Lung (tissue), 12 donors: ENCODE results near the gene TFF3. TPM values are rescaled to one million over a fixed set of nuclear protein-coding genes. Genes with fewer than 3 reads are reported as not detected.

Experiments used
- ATAC-seq: fragments of 200-7000 bp; cut with Tn5 transposase; one replicate; pipeline ENCODE4 v1.9.1; 2020; ENCODE audit warnings: moderate number of reproducible peaks; ENCODE audit not compliant: insufficient read depth, low FRiP score
- DNase-seq, 3 donors: peaks; one replicate each; pipeline ENCODE4 v3.0.0-alpha.2; 2013 to 2017
- H3K27ac ChIP-seq, 2 donors: one replicate each; pipeline ENCODE4 v1.5.1; 2013; ENCODE audit warnings: mild to moderate bottlenecking in 2 of 2, moderate library complexity in 2 of 2, control low read depth in 1 of 2, inconsistent platforms in 1 of 2, low read depth in 1 of 2, low read length in 1 of 2
- H3K27me3 ChIP-seq, 3 donors: one replicate each; pipeline ENCODE4 v1.5.1; 2013; ENCODE audit warnings: low read length in 2 of 3; ENCODE audit not compliant: control insufficient read depth in 3 of 3, insufficient read depth in 3 of 3
- H3K36me3 ChIP-seq, 4 donors: one replicate each; pipeline ENCODE4 v1.5.1; 2013; ENCODE audit warnings: low read length in 4 of 4, mild to moderate bottlenecking in 1 of 4, moderate library complexity in 1 of 4; ENCODE audit not compliant: control insufficient read depth in 4 of 4, insufficient read depth in 4 of 4
- H3K4me1 ChIP-seq, 5 donors: one replicate each; pipeline ENCODE4 v1.5.1; 2013; ENCODE audit warnings: low read length in 5 of 5, mild to moderate bottlenecking in 2 of 5, moderate library complexity in 1 of 5; ENCODE audit not compliant: control insufficient read depth in 5 of 5, insufficient read depth in 5 of 5
- H3K4me3 ChIP-seq: one replicate; pipeline ENCODE4 v1.5.1; 2013; ENCODE audit warnings: mild to moderate bottlenecking, control low read depth, moderate library complexity
- H3K9ac ChIP-seq, 2 donors: one replicate each; pipeline ENCODE4 v1.5.1; 2013; ENCODE audit warnings: low read length in 2 of 2, control low read depth in 1 of 2; ENCODE audit not compliant: insufficient read depth in 1 of 2
- H3K9me3 ChIP-seq, 4 donors: one replicate each; pipeline ENCODE4 v1.5.1; 2013; ENCODE audit warnings: low read length in 3 of 4, mild to moderate bottlenecking in 1 of 4, moderate library complexity in 1 of 4; ENCODE audit not compliant: control insufficient read depth in 4 of 4, insufficient read depth in 3 of 4
- CTCF ChIP-seq: IDR thresholded peaks from 2 replicates; pipeline ENCODE4 v1.5.1; 2012; ENCODE audit warnings: mild to moderate bottlenecking; ENCODE audit errors: control extremely low read depth, extremely low read depth
- WGBS, 2 donors: extraction: QIAGEN DNeasy Blood & Tissue Kit; methylation state at CpG; one replicate each; pipeline ENCODE4 v1.1.7; 2013; 5-methylcytosine and 5-hydroxymethylcytosine counted together
- polyA plus RNA-seq, 2 donors: library from polyadenylated mRNA; stranded (reverse); fragments of 200-250 nt; gene quantifications; one replicate each; pipeline ENCODE4 v1.2.1, GENCODE V29; 2013
- total RNA-seq, 2 donors: library from RNA; depleted of rRNA in 1 of 2; stranded (reverse); fragments of >200 nt in 1 of 2; gene quantifications; one replicate each; pipeline ENCODE4 v1.2.1, GENCODE V29; 2014 to 2021
- donor health status: control.
- donor health status: control.
- donor health status: Bipolar disorder and iron deficiency.
- donor health status: healthy.
- donor health status: DM: yes; HTN: yes; CAD: no.

Gene TFF3
- total and polyA plus RNA-seq, 4 donors = 23.9 to 54.0 (median 34.3) TPM

GRCh38 chr21:42306366-42307035 lies 8.7 kb downstream of the TFF3 start:
- no peak overlapping the region for H3K9ac ChIP-seq
- no peak for DNase-seq
- TF ChIP-seq CTCF = no peak
- no peaks in the 10 kb centered on the region for H3K27me3 ChIP-seq
- H3K36me3 ChIP-seq = no peaks in the 10 kb centered on the region
- 50 to 69% methylated on average over 17 of the region's 17 CpGs for WGBS, 2 donors
- H3K4me1 ChIP-seq = peaks cover 0 to 9% (median 1%) of the 10 kb centered on the region in 5 donors
- no peaks in the 10 kb centered on the region for H3K9me3 ChIP-seq
- no peak overlapping the region for H3K4me3 ChIP-seq
- H3K27ac ChIP-seq = no peak overlapping the region
- no peak for ATAC-seq

- no peaks in the 10 kb centered on the region for H3K36me3 ChIP-seq
- ATAC-seq (no peak), DNase-seq (no peak)
- peaks cover 0 to 11% (median 7%) of the 10 kb centered on the region in 5 donors for H3K4me1 ChIP-seq
- H3K9me3 ChIP-seq = no peaks in the 10 kb centered on the region
- TF ChIP-seq CTCF = no peak
- WGBS, 2 donors = 95 to 97% methylated on average over 33 of the region's 33 CpGs
- H3K4me3 ChIP-seq = no peak overlapping the region
- no peaks in the 10 kb centered on the region for H3K27me3 ChIP-seq
- no peak overlapping the region for H3K27ac ChIP-seq
- no peak overlapping the region for H3K9ac ChIP-seq
Measured at GRCh38 chr21:42305707-42306147, 9.5 kb downstream of the TFF3 start.

GRCh38 chr21:42304556-42305454 lies 10.4 kb downstream of the TFF3 start:
- Histone ChIP-seq H3K4me1 (peaks cover 0 to 10% (median 8%) of the 10 kb centered on the region in 5 donors), H3K9ac (no peak overlapping the region), H3K4me3 (no peak overlapping the region), H3K27me3 (peaks cover 0 to 4% (median 0%) of the 10 kb centered on the region in 3 donors), H3K9me3 (no peaks in the 10 kb centered on the region), H3K36me3 (no peaks in the 10 kb centered on the region), H3K27ac (no peak overlapping the region)
- DNase-seq = no peak
- WGBS, 2 donors = 76 to 83% methylated on average over 22 of the region's 22 CpGs
- no peak for ATAC-seq
- TF ChIP-seq CTCF = no peak
